HAP-1 (cell line): ENCODE data around the gene SNCG.
"Not testable (repeated sequence)": the region's sequence is repeated elsewhere in the genome, so short reads cannot be mapped to it uniquely, and the experiment has no call there.

ENCODE experiments used
- DNase-seq, 2 experiments: peaks; one replicate each; pipeline ENCODE4 v3.0.0-alpha.2; 2016 to 2020; ENCODE audit warnings: low spot score in 2 of 2
- H3K27me3 ChIP-seq: fragments of 250-450 bp; sonication (Bioruptor Pico); 2 replicates; pipeline ENCODE4 v1.5.1; 2020; ENCODE audit warnings: low read depth, mild to moderate bottlenecking, moderate library complexity
- H3K36me3 ChIP-seq: fragments of 250-450 bp; sonication (Bioruptor Pico); replicated peaks from 2 replicates; pipeline ENCODE4 v1.5.1; 2020; ENCODE audit warnings: mild to moderate bottlenecking
- H3K4me1 ChIP-seq: fragments of 250-450 bp; sonication (Bioruptor Pico); 2 replicates; pipeline ENCODE4 v1.5.1; 2020; ENCODE audit warnings: mild to moderate bottlenecking
- H3K4me3 ChIP-seq: fragments of 250-450 bp; sonication (Bioruptor Pico); 2 replicates; pipeline ENCODE4 v1.5.1; 2020; ENCODE audit warnings: mild to moderate bottlenecking, moderate library complexity
- H3K9me3 ChIP-seq: fragments of 250-450 bp; sonication (Bioruptor Pico); 2 replicates; pipeline ENCODE4 v1.5.1; 2020; ENCODE audit warnings: mild to moderate bottlenecking, moderate library complexity
- in situ Hi-C: fragments of 300-500 bp; cut with MboI; formaldehyde crosslinking; loops from 3 replicates; pipeline ENCODE4 v1.14.3; 2020; ENCODE audit warnings: low sequenced_read_pairs, inconsistent platforms, mixed read lengths

The SNCG gene

DNA sequence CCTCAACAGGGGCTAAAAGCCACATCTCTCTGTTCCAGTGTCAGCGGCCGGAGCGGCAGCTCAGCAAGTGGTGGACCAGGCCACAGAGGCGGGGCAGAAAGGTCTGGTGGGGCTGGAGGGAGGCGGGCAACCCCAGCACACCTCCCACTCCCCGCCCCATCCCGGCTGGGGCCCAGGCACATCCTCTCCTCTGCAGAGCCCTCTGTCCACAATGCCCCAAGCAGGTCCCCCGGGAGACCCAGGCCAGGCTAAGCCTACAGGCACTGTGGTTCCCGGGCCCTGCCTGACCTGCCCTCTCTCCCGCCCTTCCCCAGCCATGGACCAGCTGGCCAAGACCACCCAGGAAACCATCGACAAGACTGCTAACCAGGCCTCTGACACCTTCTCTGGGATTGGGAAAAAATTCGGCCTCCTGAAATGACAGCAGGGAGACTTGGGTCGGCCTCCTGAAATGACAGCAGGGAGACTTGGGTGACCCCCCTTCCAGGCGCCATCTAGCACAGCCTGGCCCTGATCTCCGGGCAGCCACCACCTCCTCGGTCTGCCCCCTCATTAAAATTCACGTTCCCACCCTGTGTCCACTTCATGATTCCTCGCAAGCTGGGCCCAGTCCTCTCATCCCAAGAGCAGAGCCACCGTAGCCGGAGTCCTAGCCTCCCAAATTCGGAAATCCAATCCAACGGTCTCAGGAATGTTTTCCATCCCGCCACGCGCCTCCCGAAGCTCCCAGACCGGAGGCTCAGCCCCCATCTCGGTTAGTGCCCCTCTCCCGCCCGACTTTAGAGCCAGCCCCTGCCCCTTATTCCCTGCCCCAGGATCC lies 12.0 kb downstream of the SNCG start:
- Histone ChIP-seq H3K9me3 (no peaks in the 10 kb centered on the region), H3K4me1 (peaks cover 3% of the 10 kb centered on the region), H3K27me3 (no peaks in the 10 kb centered on the region), H3K4me3 (no peak overlapping the region), H3K36me3 (no peaks in the 10 kb centered on the region)
- in situ Hi-C loops, result no loop called here
- DNase-seq, result no peak

DNA sequence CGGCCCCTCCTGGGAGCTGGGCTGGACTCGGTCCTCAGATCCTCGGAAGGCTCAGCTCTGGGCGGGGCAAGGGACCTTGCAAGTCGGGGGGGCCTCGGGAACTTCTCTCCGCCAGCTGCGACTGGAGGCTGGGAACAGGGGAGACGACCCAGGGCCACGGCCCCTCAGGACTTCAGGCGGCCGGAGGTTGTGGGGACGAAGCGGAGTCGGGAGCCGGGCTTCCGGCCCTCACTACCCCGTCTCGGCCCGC lies 12.5 kb downstream of the SNCG start:
- H3K4me1 ChIP-seq, result peaks cover 3% of the 10 kb centered on the region
- no peak for DNase-seq
- H3K4me3 ChIP-seq, result no peak overlapping the region
- H3K27me3 ChIP-seq, result no peaks in the 10 kb centered on the region
- no peaks in the 10 kb centered on the region for H3K36me3 ChIP-seq
- no peaks in the 10 kb centered on the region for H3K9me3 ChIP-seq
- in situ Hi-C loops, result no loop called here

DNA sequence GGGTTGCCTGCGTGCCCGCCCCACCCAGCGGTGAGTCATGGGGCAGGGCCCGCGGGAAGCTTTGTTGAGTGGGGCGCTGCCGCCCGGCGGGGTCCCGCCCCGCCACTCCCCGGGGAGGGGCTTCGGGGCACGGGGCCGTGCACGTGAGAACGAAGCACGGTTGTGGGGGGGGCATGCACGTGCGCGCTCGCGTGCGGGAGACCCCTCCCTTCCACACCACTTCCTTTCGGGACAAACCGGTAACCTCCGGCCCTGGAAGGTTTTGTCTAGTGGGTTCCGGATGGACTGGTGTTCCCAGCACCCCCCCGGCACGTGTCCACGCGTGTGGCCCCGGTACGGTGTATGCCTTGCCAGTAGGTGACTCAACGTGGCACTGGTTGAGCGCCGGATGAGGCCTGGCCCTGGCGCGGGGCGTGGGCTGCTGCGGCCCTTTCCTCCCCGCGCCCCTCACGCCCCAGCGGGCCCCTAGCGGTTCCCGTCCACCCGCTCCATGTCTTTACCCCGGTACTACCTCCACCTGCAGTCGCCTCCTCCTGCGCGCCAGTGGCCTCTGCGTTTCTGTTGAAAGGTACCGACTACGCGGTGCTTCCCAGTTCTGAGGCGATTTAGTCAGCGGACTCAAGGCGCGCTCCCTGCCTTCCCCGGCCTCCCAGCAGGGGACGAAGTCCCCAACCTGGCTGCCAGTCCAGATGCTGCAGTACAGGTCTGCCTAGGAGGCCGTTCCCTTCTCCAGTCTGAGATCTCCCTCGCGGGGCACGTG lies 13.0 kb downstream of the SNCG start:
- no peak overlapping the region for H3K4me3 ChIP-seq
- no peaks in the 10 kb centered on the region for H3K36me3 ChIP-seq
- in situ Hi-C loops, result no loop called here
- DNase-seq, result no peak
- H3K9me3 ChIP-seq, result no peaks in the 10 kb centered on the region
- peaks cover 3% of the 10 kb centered on the region for H3K4me1 ChIP-seq
- no peaks in the 10 kb centered on the region for H3K27me3 ChIP-seq

DNA sequence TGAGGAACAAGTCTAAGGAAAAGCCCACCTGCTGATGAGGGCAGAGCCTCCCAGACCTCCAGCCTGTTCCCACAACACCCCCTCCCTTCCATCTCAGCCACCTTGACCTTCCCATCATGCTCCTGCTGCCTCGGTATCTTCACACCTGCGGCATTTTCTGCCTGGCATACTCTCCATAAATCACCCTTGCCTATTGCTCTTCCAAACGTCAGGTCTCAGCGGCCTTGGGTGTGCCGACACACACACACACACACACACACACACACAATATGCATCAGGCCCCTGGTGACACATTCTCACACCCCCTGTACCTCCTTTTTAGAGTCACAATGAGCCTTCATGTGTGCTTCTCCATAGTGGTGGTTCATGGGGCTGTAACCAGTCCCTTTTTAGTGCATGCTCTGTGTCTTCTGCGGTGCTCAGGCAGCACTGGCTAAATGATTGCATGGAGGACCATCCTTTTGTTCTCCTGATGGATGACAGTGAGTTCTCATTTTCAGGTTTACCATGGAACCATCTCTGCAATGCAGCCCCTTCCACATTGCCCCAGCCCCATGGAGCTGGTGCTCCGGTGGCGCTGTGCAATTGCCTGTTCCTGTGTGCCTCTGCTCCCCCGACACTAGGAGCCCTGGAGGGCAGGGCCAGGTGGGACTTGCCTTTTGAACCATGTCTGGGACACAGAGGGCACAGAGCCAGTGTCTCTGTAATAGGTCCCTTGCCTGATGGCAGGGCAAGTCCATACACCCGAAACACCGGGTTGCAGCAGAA lies 14.4 kb downstream of the SNCG start:
- Histone ChIP-seq H3K4me3 (no peak overlapping the region), H3K4me1 (no peaks in the 10 kb centered on the region), H3K9me3 (no peaks in the 10 kb centered on the region), H3K36me3 (no peaks in the 10 kb centered on the region), H3K27me3 (no peaks in the 10 kb centered on the region)
- DNase-seq, result no peak
- in situ Hi-C loops, result no loop called here

DNA sequence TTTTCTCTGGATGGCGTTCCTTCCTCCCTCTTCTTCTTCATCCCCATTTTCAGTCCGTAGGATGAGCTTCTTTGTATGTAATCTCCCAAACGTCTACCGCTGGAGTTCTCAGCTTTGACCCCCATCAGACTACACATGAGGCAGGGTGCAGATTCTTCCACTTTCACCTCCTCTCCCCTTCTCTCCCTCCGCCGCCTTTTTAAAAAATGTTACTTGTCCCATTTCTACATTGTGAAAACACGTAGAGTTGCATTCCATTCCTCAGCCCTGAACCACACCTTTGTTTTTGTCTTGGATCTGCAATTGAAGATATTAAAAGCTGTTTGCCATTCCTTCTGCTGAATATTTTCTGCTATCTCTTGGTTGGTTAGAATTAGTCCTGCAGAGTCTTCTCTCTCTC lies 16.1 kb downstream of the SNCG start:
- Histone ChIP-seq H3K9me3 (no peaks in the 10 kb centered on the region), H3K4me1 (0 out of 2 replicates have a peak, but pooled peaks cover 3% of the 10 kb centered on the region), H3K27me3 (no peaks in the 10 kb centered on the region), H3K4me3 (no peak overlapping the region), H3K36me3 (no peaks in the 10 kb centered on the region)
- in situ Hi-C loops, result no loop called here
- no peak for DNase-seq

- Histone ChIP-seq H3K36me3 (no peaks in the 10 kb centered on the region), H3K4me1 (0 out of 2 replicates have a peak, but pooled peaks cover 3% of the 10 kb centered on the region), H3K27me3 (no peaks in the 10 kb centered on the region), H3K4me3 (no peak overlapping the region), H3K9me3 (no peaks in the 10 kb centered on the region)
- no peak for DNase-seq
- in situ Hi-C loops, result no loop called here
These were observed 18.1 kb downstream of the SNCG start for GRCh38 chr10:86976362-86977056.

GRCh38 chr10:86978457-86978856 lies 20.1 kb downstream of the SNCG start:
- not testable (repeated sequence) for DNase-seq

GRCh38 chr10:86979296-86979818 lies 21.0 kb downstream of the SNCG start:
- H3K4me1 ChIP-seq, result 0 out of 2 replicates have a peak, but pooled peaks cover 3% of the 10 kb centered on the region
- no peaks in the 10 kb centered on the region for H3K27me3 ChIP-seq
- in situ Hi-C loops, result no loop called here
- no peak overlapping the region for H3K4me3 ChIP-seq
- no peaks in the 10 kb centered on the region for H3K9me3 ChIP-seq
- no peak for DNase-seq
- no peaks in the 10 kb centered on the region for H3K36me3 ChIP-seq

More at GRCh38 chr10:86978457-86978856, 20.1 kb downstream of the SNCG start:
- in situ Hi-C loops, H3K36me3 ChIP-seq, H3K4me3 ChIP-seq, H3K9me3 ChIP-seq, H3K27me3 ChIP-seq, H3K4me1 ChIP-seq: not testable (repeated sequence)

DNA sequence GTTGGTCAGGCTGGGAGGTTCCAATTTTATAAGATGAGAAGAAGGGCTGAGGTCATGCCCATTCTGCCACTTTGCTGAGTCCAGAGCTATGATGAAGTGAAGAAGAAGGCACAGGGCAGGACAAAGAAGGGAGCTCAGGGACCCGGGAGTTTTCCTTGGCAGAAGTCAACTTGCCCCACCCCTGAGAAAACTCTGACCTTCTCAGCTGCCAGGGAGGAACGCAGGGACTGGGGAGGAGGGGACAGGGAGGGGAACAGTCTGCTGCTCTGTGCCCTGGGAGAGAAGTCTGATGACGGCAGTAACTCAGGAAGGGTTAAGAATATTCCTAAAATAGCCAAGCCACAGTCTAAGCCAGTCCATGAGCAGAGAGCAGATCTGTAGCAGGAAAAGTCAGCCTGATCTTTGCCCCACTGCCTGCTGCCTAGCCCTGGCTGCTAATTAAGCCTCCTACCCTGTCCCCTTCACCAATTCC lies 21.6 kb downstream of the SNCG start:
- H3K9me3 ChIP-seq, result no peaks in the 10 kb centered on the region
- no peak for DNase-seq
- H3K36me3 ChIP-seq, result no peaks in the 10 kb centered on the region
- in situ Hi-C loops, result no loop called here
- H3K4me1 ChIP-seq, result 0 out of 2 replicates have a peak, but pooled peaks cover 3% of the 10 kb centered on the region
- H3K4me3 ChIP-seq, result no peak overlapping the region
- H3K27me3 ChIP-seq, result no peaks in the 10 kb centered on the region

DNA sequence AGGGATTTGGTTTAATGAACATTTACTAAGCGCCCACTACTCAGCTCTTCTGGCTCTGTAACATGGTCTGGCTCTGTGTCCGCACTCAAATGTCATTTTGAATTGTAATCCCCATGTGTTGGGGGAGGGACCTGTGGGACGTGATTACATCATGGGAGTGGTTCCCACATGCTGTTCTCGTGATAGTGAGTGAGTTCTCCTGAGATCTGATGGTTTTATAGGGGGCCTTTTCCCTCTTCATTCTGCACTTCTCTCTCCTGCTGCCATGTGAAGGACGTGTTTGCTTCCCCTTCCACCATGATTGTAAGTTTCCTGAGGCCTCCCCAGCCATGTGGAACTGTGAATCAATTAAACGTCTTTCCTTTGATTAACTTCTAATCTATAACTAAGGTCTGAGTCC lies 22.6 kb downstream of the SNCG start:
- DNase-seq, H3K27me3 ChIP-seq, H3K9me3 ChIP-seq, in situ Hi-C loops, H3K36me3 ChIP-seq, H3K4me1 ChIP-seq, H3K4me3 ChIP-seq: not testable (repeated sequence)

DNA sequence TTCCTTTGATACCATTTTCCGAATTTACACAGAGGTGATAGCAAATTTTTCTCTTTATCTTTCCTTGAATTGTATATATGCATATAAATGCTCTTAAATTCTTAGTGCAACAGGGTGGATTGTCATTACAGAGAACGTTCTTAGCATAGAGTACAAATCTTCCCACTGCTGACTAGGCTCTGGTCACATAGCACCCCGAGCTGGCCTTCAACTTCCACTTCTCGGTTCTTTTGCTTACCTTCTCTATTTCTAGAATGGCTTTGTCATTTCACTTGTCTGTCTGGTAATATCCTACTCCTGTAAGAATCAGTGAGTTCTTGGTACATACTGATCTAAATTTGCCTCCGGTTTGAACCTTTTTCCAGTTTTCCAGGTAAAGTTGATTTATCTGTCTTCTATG lies 23.3 kb downstream of the SNCG start:
- H3K4me3 ChIP-seq, result no peak overlapping the region
- in situ Hi-C loops, result no loop called here
- H3K36me3 ChIP-seq, result no peaks in the 10 kb centered on the region
- no peak for DNase-seq
- 0 out of 2 replicates have a peak, but pooled peaks cover 3% of the 10 kb centered on the region for H3K4me1 ChIP-seq
- no peaks in the 10 kb centered on the region for H3K27me3 ChIP-seq
- H3K9me3 ChIP-seq, result no peaks in the 10 kb centered on the region

- H3K27me3 ChIP-seq, DNase-seq, H3K4me3 ChIP-seq, H3K9me3 ChIP-seq, H3K36me3 ChIP-seq, H3K4me1 ChIP-seq, in situ Hi-C loops: not testable (repeated sequence)
These were observed 26.1 kb downstream of the SNCG start for GRCh38 chr10:86984498-86984897.

DNA sequence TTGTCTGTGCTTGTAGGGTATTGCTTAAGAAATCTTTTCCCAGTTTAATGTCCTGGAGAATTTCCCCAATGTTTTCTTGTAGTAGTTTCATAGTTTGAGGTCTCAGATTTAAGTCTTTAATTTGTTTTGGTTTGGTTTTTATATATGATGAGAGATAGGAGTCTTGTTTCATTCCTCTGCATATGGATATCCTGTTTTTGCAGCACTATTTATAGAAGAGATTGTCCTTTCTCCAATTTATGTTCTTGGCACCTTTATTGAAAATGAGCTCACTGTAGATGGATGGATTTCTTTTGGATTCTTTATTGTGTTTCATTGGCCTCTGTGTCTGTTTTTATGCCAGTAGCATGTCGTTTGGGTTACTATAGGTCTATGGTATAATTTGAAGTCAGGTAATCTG lies 30.1 kb downstream of the SNCG start:
- in situ Hi-C loops, result no loop called here
- no peak overlapping the region for H3K4me3 ChIP-seq
- no peaks in the 10 kb centered on the region for H3K36me3 ChIP-seq
- H3K27me3 ChIP-seq, result peaks cover 21% of the 10 kb centered on the region
- H3K9me3 ChIP-seq, result no peaks in the 10 kb centered on the region
- 0 out of 2 replicates have a peak, but pooled peaks cover 2% of the 10 kb centered on the region for H3K4me1 ChIP-seq
- no peak for DNase-seq
